GF-D8 (cell line): Measurements from ENCODE around the gene SEZ6L.

ENCODE experiments used
- DNase-seq: peaks from one replicate; lab custom pipeline; 2025; lab: John Stamatoyannopoulos, UW

SEZ6L gene

GRCh38 chr22:26182723-26183122, 13.5 kb downstream of the SEZ6L start:
- no peak for DNase-seq

GRCh38 chr22:26185190-26185589, 15.9 kb downstream of the SEZ6L start:
- DNase-seq: no peak

- DNase-seq: no peak
Observed at GRCh38 chr22:26188341-26188740, 19.1 kb downstream of the SEZ6L start.

- DNase-seq: no peak
Observed at GRCh38 chr22:26194313-26194712, 25.1 kb downstream of the SEZ6L start.

GRCh38 chr22:26194877-26195276, 25.6 kb downstream of the SEZ6L start:
- no peak for DNase-seq

- no peak for DNase-seq
Observed at GRCh38 chr22:26196657-26197056, 27.4 kb downstream of the SEZ6L start.

GRCh38 chr22:26197425-26197824, 28.2 kb downstream of the SEZ6L start:
- no peak for DNase-seq

- DNase-seq: no peak
Observed at GRCh38 chr22:26199665-26200064, 30.4 kb downstream of the SEZ6L start.

- DNase-seq: no peak
Observed at GRCh38 chr22:26202280-26202924, 33.1 kb downstream of the SEZ6L start.

- DNase-seq: no peak
Observed at GRCh38 chr22:26205494-26205893, 36.2 kb downstream of the SEZ6L start.

GRCh38 chr22:26210334-26210733, 41.1 kb downstream of the SEZ6L start:
- DNase-seq: no peak

GRCh38 chr22:26213826-26214225, 44.6 kb downstream of the SEZ6L start:
- no peak for DNase-seq

- DNase-seq: no peak
Observed at GRCh38 chr22:26214466-26214865, 45.2 kb downstream of the SEZ6L start.

GRCh38 chr22:26215736-26216135, 46.5 kb downstream of the SEZ6L start:
- no peak for DNase-seq

- DNase-seq: no peak
Observed at GRCh38 chr22:26225207-26225606, 55.9 kb downstream of the SEZ6L start.

- DNase-seq: no peak
Observed at GRCh38 chr22:26226538-26227297, 57.5 kb downstream of the SEZ6L start.

- no peak for DNase-seq
Observed at GRCh38 chr22:26229910-26230309, 60.6 kb downstream of the SEZ6L start.

GRCh38 chr22:26234296-26234695, 65.0 kb downstream of the SEZ6L start:
- no peak for DNase-seq

- DNase-seq: no peak
Observed at GRCh38 chr22:26235792-26236487, 66.7 kb downstream of the SEZ6L start.

- no peak for DNase-seq
Observed at GRCh38 chr22:26236991-26237390, 67.7 kb downstream of the SEZ6L start.

GRCh38 chr22:26238596-26238995, 69.3 kb downstream of the SEZ6L start:
- no peak for DNase-seq

- no peak for DNase-seq
Observed at GRCh38 chr22:26239581-26239980, 70.3 kb downstream of the SEZ6L start.

GRCh38 chr22:26241361-26241760, 72.1 kb downstream of the SEZ6L start:
- DNase-seq: no peak
